NCI-H2029 treated with DMSO at 0.1 percent for 48 hours (cell line): ENCODE measurements around the gene ASNS.
A peak's percentile ranks its signal among the peaks of the same experiment; 100 is the strongest.
"Not testable (repeated sequence)": the region's sequence is repeated elsewhere in the genome, so short reads cannot be mapped to it uniquely, and the experiment has no call there.

Experiments used
- DNase-seq: peaks from one replicate; lab custom pipeline; 2025; lab: John Stamatoyannopoulos, UW

The ASNS gene

GRCh38 chr7:97872025-97872669 is at the start of gene ASNS:
Gene ASNS, minus strand, starts transcription at chr7:97872408. Its CDS starts 3,252 bp downstream, at chr7:97869156.
- peak; percentile 90 for DNase-seq

- not testable (repeated sequence) for DNase-seq
Observed at GRCh38 chr7:97921254-97921653, 49.0 kb upstream of the ASNS start.

GRCh38 chr7:97915267-97915666 is 43.1 kb upstream of the ASNS start:
- not testable (repeated sequence) for DNase-seq

- DNase-seq: not testable (repeated sequence)
Observed at GRCh38 chr7:97912294-97912693, 40.1 kb upstream of the ASNS start.

GRCh38 chr7:97896893-97897292 is 24.7 kb upstream of the ASNS start:
- not testable (repeated sequence) for DNase-seq

- DNase-seq: not testable (repeated sequence)
Observed at GRCh38 chr7:97891721-97892120, 19.5 kb upstream of the ASNS start.

GRCh38 chr7:97879527-97879926 is 7.3 kb upstream of the ASNS start:
- not testable (repeated sequence) for DNase-seq

- DNase-seq: not testable (repeated sequence)
Observed at GRCh38 chr7:97874894-97875293, 2.7 kb upstream of the ASNS start.

GRCh38 chr7:97873606-97874005 is 1.4 kb upstream of the ASNS start:
- no peak for DNase-seq

GRCh38 chr7:97871659-97872024 is 566 bp downstream of the ASNS start:
- no peak for DNase-seq

- no peak for DNase-seq
Observed at GRCh38 chr7:97868788-97869187, 3.4 kb downstream of the ASNS start.

GRCh38 chr7:97868314-97868713 is 3.9 kb downstream of the ASNS start:
- DNase-seq: no peak

- DNase-seq: no peak
Observed at GRCh38 chr7:97865104-97865503, 7.1 kb downstream of the ASNS start.

GRCh38 chr7:97859606-97860204 is 12.5 kb downstream of the ASNS start:
- DNase-seq: no peak

- no peak for DNase-seq
Observed at GRCh38 chr7:97858221-97858620, 14.0 kb downstream of the ASNS start.

GRCh38 chr7:97857544-97857943 is 14.7 kb downstream of the ASNS start:
- DNase-seq: no peak

GRCh38 chr7:97851683-97852082 is 20.5 kb downstream of the ASNS start:
- no peak for DNase-seq

GRCh38 chr7:97850262-97851031 is 21.8 kb downstream of the ASNS start:
- DNase-seq: not testable (repeated sequence)

GRCh38 chr7:97847791-97848190 is 24.4 kb downstream of the ASNS start:
- no peak for DNase-seq

- DNase-seq: no peak
Observed at GRCh38 chr7:97846945-97847344, 25.3 kb downstream of the ASNS start.

- peak; percentile 31 for DNase-seq
Observed at GRCh38 chr7:97845622-97846203, 26.5 kb downstream of the ASNS start.

- DNase-seq: no peak
Observed at GRCh38 chr7:97844036-97844435, 28.2 kb downstream of the ASNS start.
